Measurements from ENCODE around the gene RYR2. TPM values are rescaled to one million over a fixed set of nuclear protein-coding genes. Genes with fewer than 3 reads are reported as not detected.
A peak's percentile ranks its signal among the peaks of the same experiment; 100 is the strongest.

The RYR2 gene
- total and polyA plus RNA-seq, 4 experiments from 2014 or later, result not detected

GRCh38 chr1:237042526-237042891 is 525 bp downstream of the RYR2 start:
- intact Hi-C loops (cut with micrococcal nuclease), result no loop called here
- peaks cover 10 to 22% (median 14%) of the 10 kb centered on the region in 4 donors for H3K4me1 Mint-ChIP-seq
- DNase-seq, result no peak
- Histone ChIP-seq H3K27ac (ENCODE audit: low read depth, low read length) (no peak overlapping the region), H3K36me3 (ENCODE audit: insufficient read depth, low read length) (no peaks in the 10 kb centered on the region), H3K4me3 (ENCODE audit: low read length in 2 of 2) (no peak overlapping the region), H3K4me1 (ENCODE audit: insufficient read depth, low read length) (no peaks in the 10 kb centered on the region), H3K9me3 (ENCODE audit: control insufficient read depth in 1 of 2, low read length in 2 of 2) (no peaks in the 10 kb centered on the region), H3K27me3 (ENCODE audit: insufficient read depth, low read length) (peaks cover 13% of the 10 kb centered on the region)
- ChIA-PET POLR2A (ENCODE audit: partially characterized antibody) (no interaction called here), CTCF (ENCODE audit: partially characterized antibody) (interaction anchor here (1.3 kb wide), 1 partner anchor 11 kb away, joined by 3 read pairs; no protein-coding TSS in a partner anchor)
- peaks cover 0 to 4% of the 10 kb centered on the region in 2 donors for H3K36me3 Mint-ChIP-seq
- H3K9me3 Mint-ChIP-seq, result no peaks in the 10 kb centered on the region
- peaks cover 34 to 39% of the 10 kb centered on the region in 2 donors for H3K27me3 Mint-ChIP-seq
- H3K4me3 Mint-ChIP-seq, result no peak overlapping the region
- H3K27ac Mint-ChIP-seq, result no peak overlapping the region

GRCh38 chr1:237042892-237043576 is 1.1 kb downstream of the RYR2 start:
- Mint-ChIP-seq H3K36me3 (peaks cover 0 to 4% of the 10 kb centered on the region in 2 donors), H3K27me3 (peaks cover 34 to 39% of the 10 kb centered on the region in 2 donors), H3K4me1 (peaks cover 10 to 22% (median 14%) of the 10 kb centered on the region in 4 donors), H3K9me3 (no peaks in the 10 kb centered on the region), H3K27ac (peak overlapping the region in 1 of 7 donors; percentile 30), H3K4me3 (peak overlapping the region in 6 of 8 donors; percentile 27 to 73 (median 54))
- ChIA-PET CTCF (ENCODE audit: partially characterized antibody) (interaction anchor here (1.3 kb wide), 1 partner anchor 12 kb away, joined by 3 read pairs; no protein-coding TSS in a partner anchor), POLR2A (ENCODE audit: partially characterized antibody) (no interaction called here)
- Histone ChIP-seq H3K27ac (ENCODE audit: low read depth, low read length) (no peak overlapping the region), H3K4me3 (ENCODE audit: low read length in 2 of 2) (no peak overlapping the region), H3K27me3 (ENCODE audit: insufficient read depth, low read length) (peaks cover 13% of the 10 kb centered on the region), H3K9me3 (ENCODE audit: control insufficient read depth in 1 of 2, low read length in 2 of 2) (no peaks in the 10 kb centered on the region), H3K4me1 (ENCODE audit: insufficient read depth, low read length) (no peaks in the 10 kb centered on the region), H3K36me3 (ENCODE audit: insufficient read depth, low read length) (no peaks in the 10 kb centered on the region)
- DNase-seq, result no peak
- intact Hi-C loops (cut with micrococcal nuclease), result no loop called here

- intact Hi-C loops (cut with micrococcal nuclease), result no loop called here
- Histone ChIP-seq H3K9me3 (ENCODE audit: control insufficient read depth in 1 of 2, low read length in 2 of 2) (no peaks in the 10 kb centered on the region), H3K36me3 (ENCODE audit: insufficient read depth, low read length) (no peaks in the 10 kb centered on the region), H3K27me3 (ENCODE audit: insufficient read depth, low read length) (peaks cover 13% of the 10 kb centered on the region), H3K4me3 (ENCODE audit: low read length in 2 of 2) (no peak overlapping the region), H3K4me1 (ENCODE audit: insufficient read depth, low read length) (no peaks in the 10 kb centered on the region), H3K27ac (ENCODE audit: low read depth, low read length) (no peak overlapping the region)
- DNase-seq, result no peak
- ChIA-PET POLR2A (ENCODE audit: partially characterized antibody) (no interaction called here), CTCF (ENCODE audit: partially characterized antibody) (no interaction called here)
- peaks cover 0 to 4% of the 10 kb centered on the region in 2 donors for H3K36me3 Mint-ChIP-seq
- H3K4me3 Mint-ChIP-seq, result peak overlapping the region in 5 of 8 donors; percentile 33 to 73 (median 60)
- H3K4me1 Mint-ChIP-seq, result peaks cover 10 to 22% (median 14%) of the 10 kb centered on the region in 4 donors
- H3K9me3 Mint-ChIP-seq, result no peaks in the 10 kb centered on the region
- H3K27ac Mint-ChIP-seq, result no peak overlapping the region
- peaks cover 33 to 34% of the 10 kb centered on the region in 2 donors for H3K27me3 Mint-ChIP-seq
Observed at GRCh38 chr1:237043846-237044636, 2.1 kb downstream of the RYR2 start.

- H3K4me1 Mint-ChIP-seq, result peaks cover 10 to 22% (median 14%) of the 10 kb centered on the region in 4 donors
- Histone ChIP-seq H3K27me3 (ENCODE audit: insufficient read depth, low read length) (peaks cover 13% of the 10 kb centered on the region), H3K9me3 (ENCODE audit: control insufficient read depth in 1 of 2, low read length in 2 of 2) (no peaks in the 10 kb centered on the region), H3K4me1 (ENCODE audit: insufficient read depth, low read length) (no peaks in the 10 kb centered on the region), H3K27ac (ENCODE audit: low read depth, low read length) (no peak overlapping the region), H3K36me3 (ENCODE audit: insufficient read depth, low read length) (no peaks in the 10 kb centered on the region), H3K4me3 (ENCODE audit: low read length in 2 of 2) (no peak overlapping the region)
- peaks cover 34% of the 10 kb centered on the region in 2 donors for H3K27me3 Mint-ChIP-seq
- ChIA-PET CTCF (ENCODE audit: partially characterized antibody) (no interaction called here), POLR2A (ENCODE audit: partially characterized antibody) (no interaction called here)
- DNase-seq, result no peak
- H3K9me3 Mint-ChIP-seq, result no peaks in the 10 kb centered on the region
- intact Hi-C loops (cut with micrococcal nuclease), result no loop called here
- no peak overlapping the region for H3K27ac Mint-ChIP-seq
- no peak overlapping the region for H3K4me3 Mint-ChIP-seq
- peaks cover 0 to 4% of the 10 kb centered on the region in 2 donors for H3K36me3 Mint-ChIP-seq
Observed at GRCh38 chr1:237045278-237046016, 3.5 kb downstream of the RYR2 start.

GRCh38 chr1:237048803-237049202 is 6.8 kb downstream of the RYR2 start:
- DNase-seq, result no peak
- peaks cover 20 to 26% of the 10 kb centered on the region in 2 donors for H3K27me3 Mint-ChIP-seq
- Histone ChIP-seq H3K4me3 (ENCODE audit: low read length in 2 of 2) (no peak overlapping the region), H3K27ac (ENCODE audit: low read depth, low read length) (no peak overlapping the region), H3K36me3 (ENCODE audit: insufficient read depth, low read length) (no peaks in the 10 kb centered on the region), H3K27me3 (ENCODE audit: insufficient read depth, low read length) (peaks cover under 1% of the 10 kb centered on the region), H3K4me1 (ENCODE audit: insufficient read depth, low read length) (no peaks in the 10 kb centered on the region), H3K9me3 (ENCODE audit: control insufficient read depth in 1 of 2, low read length in 2 of 2) (no peaks in the 10 kb centered on the region)
- intact Hi-C loops (cut with micrococcal nuclease), result no loop called here
- H3K27ac Mint-ChIP-seq, result no peak overlapping the region
- POLR2A ChIA-PET (ENCODE audit: partially characterized antibody), result no interaction called here
- H3K4me3 Mint-ChIP-seq, result no peak overlapping the region
- H3K9me3 Mint-ChIP-seq, result peaks cover 0 to 5% (median 0%) of the 10 kb centered on the region in 8 donors
- no peaks in the 10 kb centered on the region for H3K36me3 Mint-ChIP-seq
- H3K4me1 Mint-ChIP-seq, result peaks cover 0 to 2% (median under 1%) of the 10 kb centered on the region in 4 donors
- CTCF ChIA-PET (ENCODE audit: partially characterized antibody), result no interaction called here

GRCh38 chr1:237050185-237050584 is 8.2 kb downstream of the RYR2 start:
- no peaks in the 10 kb centered on the region for H3K27me3 ChIP-seq (ENCODE audit: insufficient read depth, low read length)
- Mint-ChIP-seq H3K27ac (no peak overlapping the region), H3K36me3 (no peaks in the 10 kb centered on the region), H3K4me3 (peak overlapping the region in 1 of 8 donors; percentile 29), H3K27me3 (peaks cover 14 to 24% of the 10 kb centered on the region in 2 donors), H3K4me1 (peaks cover 0 to 1% (median 0%) of the 10 kb centered on the region in 4 donors), H3K9me3 (peaks cover 0 to 5% (median 0%) of the 10 kb centered on the region in 8 donors)
- DNase-seq, result no peak
- POLR2A ChIA-PET (ENCODE audit: partially characterized antibody), result no interaction called here
- no peak overlapping the region for H3K4me3 ChIP-seq (ENCODE audit: low read length in 2 of 2)
- H3K9me3 ChIP-seq (ENCODE audit: control insufficient read depth in 1 of 2, low read length in 2 of 2), result no peaks in the 10 kb centered on the region
- no peaks in the 10 kb centered on the region for H3K36me3 ChIP-seq (ENCODE audit: insufficient read depth, low read length)
- no peak overlapping the region for H3K27ac ChIP-seq (ENCODE audit: low read depth, low read length)
- H3K4me1 ChIP-seq (ENCODE audit: insufficient read depth, low read length), result no peaks in the 10 kb centered on the region
- intact Hi-C loops (cut with micrococcal nuclease), result no loop called here
- CTCF ChIA-PET (ENCODE audit: partially characterized antibody), result interaction anchor here (0.6 kb wide), 1 partner anchor 60 kb away, joined by 3 read pairs; no protein-coding TSS in a partner anchor

- CTCF ChIA-PET (ENCODE audit: partially characterized antibody), result no interaction called here
- H3K4me3 ChIP-seq (ENCODE audit: low read length in 2 of 2), result no peak overlapping the region
- H3K27ac ChIP-seq (ENCODE audit: low read depth, low read length), result no peak overlapping the region
- intact Hi-C loops (cut with micrococcal nuclease), result no loop called here
- DNase-seq, result no peak
- Mint-ChIP-seq H3K27ac (no peak overlapping the region), H3K27me3 (peaks cover 13 to 20% of the 10 kb centered on the region in 2 donors), H3K9me3 (peaks cover 0 to 5% (median 0%) of the 10 kb centered on the region in 8 donors), H3K36me3 (no peaks in the 10 kb centered on the region), H3K4me1 (no peaks in the 10 kb centered on the region), H3K4me3 (no peak overlapping the region)
- POLR2A ChIA-PET (ENCODE audit: partially characterized antibody), result no interaction called here
- H3K27me3 ChIP-seq (ENCODE audit: insufficient read depth, low read length), result no peaks in the 10 kb centered on the region
- H3K36me3 ChIP-seq (ENCODE audit: insufficient read depth, low read length), result no peaks in the 10 kb centered on the region
- H3K4me1 ChIP-seq (ENCODE audit: insufficient read depth, low read length), result no peaks in the 10 kb centered on the region
- no peaks in the 10 kb centered on the region for H3K9me3 ChIP-seq (ENCODE audit: control insufficient read depth in 1 of 2, low read length in 2 of 2)
Observed at GRCh38 chr1:237050915-237051314, 8.9 kb downstream of the RYR2 start.

Data from CD4-positive, alpha-beta memory T cell (primary cell).